ENCODE data around the gene EYA2. TPM values are rescaled to one million over a fixed set of nuclear protein-coding genes. Genes with fewer than 3 reads are reported as not detected.

EYA2 gene
- total and polyA plus RNA-seq, 2 donors from 2014 or later = 2.6 to 7.9 TPM

DNA sequence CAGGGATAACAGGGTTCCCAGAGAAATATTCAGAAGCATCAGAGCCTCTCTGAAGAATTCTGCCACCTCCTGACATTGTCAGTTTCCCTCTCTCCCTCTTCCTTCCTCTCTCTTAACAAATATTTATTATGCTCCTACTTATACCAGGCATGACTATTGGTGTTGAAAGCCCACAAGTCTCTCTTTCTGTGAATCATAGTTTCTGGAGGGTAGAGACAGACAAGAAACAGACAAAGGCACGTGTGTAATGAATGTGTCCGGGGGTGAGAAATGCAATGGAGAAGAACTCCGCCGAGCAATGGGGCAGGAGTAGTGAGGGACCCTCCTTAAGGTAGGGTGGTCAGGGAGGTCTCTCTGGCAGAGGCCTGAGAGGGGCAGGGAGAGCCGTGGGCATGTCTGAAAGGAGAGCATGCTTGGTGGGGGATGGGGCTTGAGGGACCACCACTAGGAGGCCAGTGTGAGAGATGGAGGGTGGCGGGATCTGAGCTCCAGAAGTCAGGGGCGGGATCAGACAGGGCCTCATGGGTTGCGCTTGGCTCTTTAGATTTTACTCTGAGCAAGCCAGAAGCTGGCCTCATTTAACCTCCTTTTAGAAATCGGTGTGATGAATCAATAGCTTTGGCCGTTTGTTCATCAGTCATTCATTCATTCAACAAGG, 57.3 kb downstream of the EYA2 start:
- DNase-seq = no peak
- H3K4me1 ChIP-seq (ENCODE audit: control insufficient read depth in 2 of 3, insufficient read depth in 2 of 3, low read depth in 1 of 3, low read length in 3 of 3) = no peaks in the 10 kb centered on the region
- FAIRE-seq = no peak
- no peak overlapping the region for H3K27ac ChIP-seq (ENCODE audit: low read depth in 2 of 2, low read length in 2 of 2)
- H3K27me3 ChIP-seq (ENCODE audit: control insufficient read depth, insufficient read depth, low read length) = no peaks in the 10 kb centered on the region
- no peak overlapping the region for H3K4me3 ChIP-seq (ENCODE audit: low read length in 3 of 3)
- H3K9me3 ChIP-seq (ENCODE audit: control insufficient read depth in 2 of 3, insufficient read depth in 1 of 3, low read length in 3 of 3) = no peaks in the 10 kb centered on the region
- intact Hi-C loops (cut with DNase I) = no loop called here
- TF ChIP-seq, protein P1, sequence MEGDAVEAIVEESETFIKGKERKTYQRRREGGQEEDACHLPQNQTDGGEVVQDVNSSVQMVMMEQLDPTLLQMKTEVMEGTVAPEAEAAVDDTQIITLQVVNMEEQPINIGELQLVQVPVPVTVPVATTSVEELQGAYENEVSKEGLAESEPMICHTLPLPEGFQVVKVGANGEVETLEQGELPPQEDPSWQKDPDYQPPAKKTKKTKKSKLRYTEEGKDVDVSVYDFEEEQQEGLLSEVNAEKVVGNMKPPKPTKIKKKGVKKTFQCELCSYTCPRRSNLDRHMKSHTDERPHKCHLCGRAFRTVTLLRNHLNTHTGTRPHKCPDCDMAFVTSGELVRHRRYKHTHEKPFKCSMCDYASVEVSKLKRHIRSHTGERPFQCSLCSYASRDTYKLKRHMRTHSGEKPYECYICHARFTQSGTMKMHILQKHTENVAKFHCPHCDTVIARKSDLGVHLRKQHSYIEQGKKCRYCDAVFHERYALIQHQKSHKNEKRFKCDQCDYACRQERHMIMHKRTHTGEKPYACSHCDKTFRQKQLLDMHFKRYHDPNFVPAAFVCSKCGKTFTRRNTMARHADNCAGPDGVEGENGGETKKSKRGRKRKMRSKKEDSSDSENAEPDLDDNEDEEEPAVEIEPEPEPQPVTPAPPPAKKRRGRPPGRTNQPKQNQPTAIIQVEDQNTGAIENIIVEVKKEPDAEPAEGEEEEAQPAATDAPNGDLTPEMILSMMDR (IDR thresholded peaks at IDR 0.05; ENCODE audit: borderline replicate concordance, extremely low read depth, insufficient read depth) = no peak
- no peaks in the 10 kb centered on the region for H3K36me3 ChIP-seq (ENCODE audit: control insufficient read depth in 2 of 3, insufficient read depth in 3 of 3, low read length in 3 of 3)
- H3K9ac ChIP-seq (ENCODE audit: low read length in 3 of 3) = no peak overlapping the region

DNA sequence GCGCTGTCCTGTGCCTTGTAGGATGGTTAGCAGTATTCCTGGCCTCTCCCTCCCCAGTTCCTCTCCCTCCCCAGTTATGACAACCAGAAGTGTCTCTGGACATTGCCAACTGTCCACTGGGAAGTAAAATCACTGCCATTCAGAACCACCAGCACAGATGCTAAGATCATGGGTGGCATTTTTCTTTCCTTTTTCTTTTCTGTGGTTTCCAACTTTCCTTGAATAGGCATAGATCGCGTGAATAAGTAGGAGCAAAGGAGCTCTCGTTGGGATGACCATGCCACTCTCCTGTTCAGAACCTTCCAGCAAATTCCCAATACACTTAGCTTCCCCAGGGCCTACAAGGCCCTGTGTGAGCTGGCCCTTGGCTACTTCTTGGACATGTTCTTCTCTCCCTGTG, 59.0 kb downstream of the EYA2 start:
- no peak for DNase-seq
- Histone ChIP-seq H3K4me3 (ENCODE audit: low read length in 3 of 3) (no peak overlapping the region), H3K9me3 (ENCODE audit: control insufficient read depth in 2 of 3, insufficient read depth in 1 of 3, low read length in 3 of 3) (no peaks in the 10 kb centered on the region), H3K27me3 (ENCODE audit: control insufficient read depth, insufficient read depth, low read length) (no peaks in the 10 kb centered on the region), H3K36me3 (ENCODE audit: control insufficient read depth in 2 of 3, insufficient read depth in 3 of 3, low read length in 3 of 3) (no peaks in the 10 kb centered on the region), H3K27ac (ENCODE audit: low read depth in 2 of 2, low read length in 2 of 2) (no peak overlapping the region), H3K4me1 (ENCODE audit: control insufficient read depth in 2 of 3, insufficient read depth in 2 of 3, low read depth in 1 of 3, low read length in 3 of 3) (no peaks in the 10 kb centered on the region), H3K9ac (ENCODE audit: low read length in 3 of 3) (no peak overlapping the region)
- no peak for FAIRE-seq
- intact Hi-C loops (cut with DNase I) = no loop called here
- TF ChIP-seq, protein P1 (IDR thresholded peaks at IDR 0.05; ENCODE audit: borderline replicate concordance, extremely low read depth, insufficient read depth) = no peak

DNA sequence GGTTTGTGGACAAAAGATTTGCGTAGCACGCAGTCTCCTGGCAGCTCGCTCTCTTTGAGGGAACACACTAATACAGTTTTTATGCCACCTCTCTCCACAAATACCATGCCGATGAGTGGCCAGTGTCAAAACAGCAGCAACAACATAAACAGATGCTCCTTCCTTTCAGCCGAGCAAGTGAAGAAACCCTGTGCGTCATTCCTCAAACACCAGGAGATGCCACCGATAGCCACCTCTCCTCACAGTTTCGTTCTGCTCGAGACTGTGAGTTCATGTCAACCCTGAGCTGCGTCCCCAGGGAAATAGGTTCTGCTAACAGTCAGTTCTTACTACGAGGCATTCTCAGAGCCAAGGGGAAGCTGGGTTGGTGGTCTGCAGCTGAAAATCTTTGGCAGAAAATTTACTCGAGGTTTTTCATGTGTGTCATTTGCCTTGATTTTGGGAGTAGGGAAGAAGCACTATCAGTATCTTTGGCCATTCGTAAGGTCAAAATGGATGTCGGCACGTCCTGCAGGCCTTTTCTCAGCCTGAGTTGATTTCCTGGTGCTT, 59.9 kb downstream of the EYA2 start:
- DNase-seq = no peak

More for the DNA sequence above, 59.9 kb downstream of the EYA2 start:
- Histone ChIP-seq H3K27ac (ENCODE audit: low read depth in 2 of 2, low read length in 2 of 2) (no peak overlapping the region), H3K9ac (ENCODE audit: low read length in 3 of 3) (no peak overlapping the region), H3K9me3 (ENCODE audit: control insufficient read depth in 2 of 3, insufficient read depth in 1 of 3, low read length in 3 of 3) (no peaks in the 10 kb centered on the region), H3K4me1 (ENCODE audit: control insufficient read depth in 2 of 3, insufficient read depth in 2 of 3, low read depth in 1 of 3, low read length in 3 of 3) (no peaks in the 10 kb centered on the region), H3K27me3 (ENCODE audit: control insufficient read depth, insufficient read depth, low read length) (no peaks in the 10 kb centered on the region), H3K36me3 (ENCODE audit: control insufficient read depth in 2 of 3, insufficient read depth in 3 of 3, low read length in 3 of 3) (no peaks in the 10 kb centered on the region), H3K4me3 (ENCODE audit: low read length in 3 of 3) (no peak overlapping the region)
- no peak for FAIRE-seq
- TF ChIP-seq, protein P1 (IDR thresholded peaks at IDR 0.05; ENCODE audit: borderline replicate concordance, extremely low read depth, insufficient read depth) = no peak
- intact Hi-C loops (cut with DNase I) = no loop called here

All from kidney (tissue), 14 donors.